ENCODE measurements around the gene HNRNPLL.
A peak's percentile ranks its signal among the peaks of the same experiment; 100 is the strongest.
"Not testable (repeated sequence)": the region's sequence is repeated elsewhere in the genome, so short reads cannot be mapped to it uniquely, and the experiment has no call there.

HNRNPLL gene

GRCh38 chr2:38602732-38603401 is at the start of gene HNRNPLL:
HNRNPLL (minus strand) TSS chr2:38602928; CDS start chr2:38602626, 302 bp downstream.
- DNase-seq (ENCODE audit: low spot score): peak; percentile 99
- peak; percentile 94 for FAIRE-seq

GRCh38 chr2:38650717-38651116 is 48.0 kb upstream of the HNRNPLL start:
- FAIRE-seq (no peak), DNase-seq (ENCODE audit: low spot score) (no peak)

- FAIRE-seq (no peak), DNase-seq (ENCODE audit: low spot score) (no peak)
Observed at GRCh38 chr2:38650012-38650411, 47.3 kb upstream of the HNRNPLL start.

- FAIRE-seq (no peak), DNase-seq (ENCODE audit: low spot score) (no peak)
Observed at GRCh38 chr2:38649176-38649728, 46.5 kb upstream of the HNRNPLL start.

GRCh38 chr2:38648107-38648761 is 45.5 kb upstream of the HNRNPLL start:
- FAIRE-seq: no peak
- no peak for DNase-seq (ENCODE audit: low spot score)

- FAIRE-seq; DNase-seq (ENCODE audit: low spot score): not testable (repeated sequence)
Observed at GRCh38 chr2:38643683-38644511, 41.2 kb upstream of the HNRNPLL start.

- DNase-seq (ENCODE audit: low spot score) (no peak), FAIRE-seq (no peak)
Observed at GRCh38 chr2:38643021-38643671, 40.4 kb upstream of the HNRNPLL start.

GRCh38 chr2:38642373-38643017 is 39.8 kb upstream of the HNRNPLL start:
- not testable (repeated sequence) for DNase-seq (ENCODE audit: low spot score); FAIRE-seq

GRCh38 chr2:38636069-38636468 is 33.3 kb upstream of the HNRNPLL start:
- FAIRE-seq: no peak

GRCh38 chr2:38635139-38635538 is 32.4 kb upstream of the HNRNPLL start:
- DNase-seq (ENCODE audit: low spot score) (no peak), FAIRE-seq (no peak)

More at GRCh38 chr2:38636069-38636468, 33.3 kb upstream of the HNRNPLL start:
- DNase-seq (ENCODE audit: low spot score): no peak

- FAIRE-seq (no peak), DNase-seq (ENCODE audit: low spot score) (no peak)
Observed at GRCh38 chr2:38634684-38635083, 32.0 kb upstream of the HNRNPLL start.

- DNase-seq (ENCODE audit: low spot score) (no peak), FAIRE-seq (no peak)
Observed at GRCh38 chr2:38633895-38634294, 31.2 kb upstream of the HNRNPLL start.

- FAIRE-seq (no peak), DNase-seq (ENCODE audit: low spot score) (no peak)
Observed at GRCh38 chr2:38632980-38633379, 30.3 kb upstream of the HNRNPLL start.

- no peak for FAIRE-seq
- no peak for DNase-seq (ENCODE audit: low spot score)
Observed at GRCh38 chr2:38631976-38632375, 29.2 kb upstream of the HNRNPLL start.

- DNase-seq (ENCODE audit: low spot score): no peak
- FAIRE-seq: no peak
Observed at GRCh38 chr2:38629684-38630083, 27.0 kb upstream of the HNRNPLL start.

GRCh38 chr2:38627391-38627790 is 24.7 kb upstream of the HNRNPLL start:
- FAIRE-seq: peak; percentile 37

GRCh38 chr2:38626326-38627035 is 23.8 kb upstream of the HNRNPLL start:
- FAIRE-seq (no peak), DNase-seq (ENCODE audit: low spot score) (no peak)

More at GRCh38 chr2:38627391-38627790, 24.7 kb upstream of the HNRNPLL start:
- DNase-seq (ENCODE audit: low spot score): no peak

GRCh38 chr2:38622210-38622609 is 19.5 kb upstream of the HNRNPLL start:
- no peak for FAIRE-seq
- DNase-seq (ENCODE audit: low spot score): no peak

- FAIRE-seq: no peak
Observed at GRCh38 chr2:38621018-38621417, 18.3 kb upstream of the HNRNPLL start.

More at GRCh38 chr2:38621018-38621417, 18.3 kb upstream of the HNRNPLL start:
- no peak for DNase-seq (ENCODE audit: low spot score)

Data from urothelium cell line (cell line).